ENCODE data around the gene HCRTR1.

HCRTR1 gene

GRCh38 chr1:31609514-31610118 is 7.9 kb upstream of the HCRTR1 start:
- no peaks in the 10 kb centered on the region for H3K9me3 Mint-ChIP-seq (ENCODE audit: low read depth)
- H3K4me3 Mint-ChIP-seq = no peak overlapping the region
- H3K27me3 Mint-ChIP-seq = no peaks in the 10 kb centered on the region
- no peak overlapping the region for H3K27ac Mint-ChIP-seq
- peaks cover 8% of the 10 kb centered on the region for H3K4me1 Mint-ChIP-seq (ENCODE audit: low read depth)
- H3K36me3 Mint-ChIP-seq = peaks cover 2% of the 10 kb centered on the region

- no peaks in the 10 kb centered on the region for H3K9me3 Mint-ChIP-seq (ENCODE audit: low read depth)
- H3K27me3 Mint-ChIP-seq = peaks cover 19% of the 10 kb centered on the region
- peaks cover 5% of the 10 kb centered on the region for H3K4me1 Mint-ChIP-seq (ENCODE audit: low read depth)
- H3K27ac Mint-ChIP-seq = no peak overlapping the region
- H3K36me3 Mint-ChIP-seq = peaks cover 2% of the 10 kb centered on the region
- no peak overlapping the region for H3K4me3 Mint-ChIP-seq
Measured at GRCh38 chr1:31614414-31615005, 3.0 kb upstream of the HCRTR1 start.

GRCh38 chr1:31615414-31615813 is 2.1 kb upstream of the HCRTR1 start:
- H3K9me3 Mint-ChIP-seq (ENCODE audit: low read depth) = no peaks in the 10 kb centered on the region
- no peak overlapping the region for H3K27ac Mint-ChIP-seq

GRCh38 chr1:31615939-31616338 is 1.6 kb upstream of the HCRTR1 start:
- Mint-ChIP-seq H3K27ac (no peak overlapping the region), H3K9me3 (ENCODE audit: low read depth) (no peaks in the 10 kb centered on the region)

More at GRCh38 chr1:31615414-31615813, 2.1 kb upstream of the HCRTR1 start:
- Mint-ChIP-seq H3K36me3 (peaks cover 2% of the 10 kb centered on the region), H3K27me3 (peaks cover 19% of the 10 kb centered on the region), H3K4me3 (no peak overlapping the region), H3K4me1 (ENCODE audit: low read depth) (peaks cover 5% of the 10 kb centered on the region)

GRCh38 chr1:31617916-31618746 is 642 bp downstream of the HCRTR1 start:
- H3K9me3 Mint-ChIP-seq (ENCODE audit: low read depth) = no peaks in the 10 kb centered on the region
- H3K36me3 Mint-ChIP-seq = peaks cover 2% of the 10 kb centered on the region
- H3K27me3 Mint-ChIP-seq = peaks cover 19% of the 10 kb centered on the region
- peaks cover 5% of the 10 kb centered on the region for H3K4me1 Mint-ChIP-seq (ENCODE audit: low read depth)
- H3K4me3 Mint-ChIP-seq = peak overlapping the region; percentile 49
- H3K27ac Mint-ChIP-seq = no peak overlapping the region

More at GRCh38 chr1:31615939-31616338, 1.6 kb upstream of the HCRTR1 start:
- Mint-ChIP-seq H3K4me3 (no peak overlapping the region), H3K27me3 (peaks cover 19% of the 10 kb centered on the region), H3K36me3 (peaks cover 2% of the 10 kb centered on the region), H3K4me1 (ENCODE audit: low read depth) (peaks cover 5% of the 10 kb centered on the region)

- Mint-ChIP-seq H3K27ac (no peak overlapping the region), H3K27me3 (peaks cover 19% of the 10 kb centered on the region), H3K36me3 (peaks cover 7% of the 10 kb centered on the region), H3K4me3 (no peak overlapping the region), H3K9me3 (ENCODE audit: low read depth) (no peaks in the 10 kb centered on the region), H3K4me1 (ENCODE audit: low read depth) (peaks cover 5% of the 10 kb centered on the region)
Measured at GRCh38 chr1:31618916-31619846, 1.7 kb downstream of the HCRTR1 start.

GRCh38 chr1:31620631-31621497 is 3.4 kb downstream of the HCRTR1 start:
- Mint-ChIP-seq H3K4me1 (ENCODE audit: low read depth) (peaks cover 5% of the 10 kb centered on the region), H3K4me3 (no peak overlapping the region), H3K27me3 (peaks cover 14% of the 10 kb centered on the region), H3K36me3 (peaks cover 8% of the 10 kb centered on the region), H3K9me3 (ENCODE audit: low read depth) (no peaks in the 10 kb centered on the region), H3K27ac (no peak overlapping the region)

- Mint-ChIP-seq H3K4me3 (no peak overlapping the region), H3K36me3 (peaks cover 8% of the 10 kb centered on the region), H3K27ac (no peak overlapping the region), H3K9me3 (ENCODE audit: low read depth) (no peaks in the 10 kb centered on the region), H3K27me3 (peaks cover 10% of the 10 kb centered on the region), H3K4me1 (ENCODE audit: low read depth) (peaks cover 5% of the 10 kb centered on the region)
Measured at GRCh38 chr1:31621498-31621820, 4.0 kb downstream of the HCRTR1 start.

- Mint-ChIP-seq H3K27ac (no peak overlapping the region), H3K4me1 (ENCODE audit: low read depth) (peaks cover 3% of the 10 kb centered on the region), H3K4me3 (no peak overlapping the region), H3K9me3 (ENCODE audit: low read depth) (no peaks in the 10 kb centered on the region), H3K36me3 (peaks cover 6% of the 10 kb centered on the region), H3K27me3 (peaks cover 4% of the 10 kb centered on the region)
Measured at GRCh38 chr1:31621847-31622730, 4.6 kb downstream of the HCRTR1 start.

GRCh38 chr1:31623365-31623764 is 5.9 kb downstream of the HCRTR1 start:
- H3K36me3 Mint-ChIP-seq = peaks cover 6% of the 10 kb centered on the region
- no peak overlapping the region for H3K4me3 Mint-ChIP-seq
- no peaks in the 10 kb centered on the region for H3K9me3 Mint-ChIP-seq (ENCODE audit: low read depth)
- peaks cover 1% of the 10 kb centered on the region for H3K27me3 Mint-ChIP-seq
- no peak overlapping the region for H3K27ac Mint-ChIP-seq
- no peaks in the 10 kb centered on the region for H3K4me1 Mint-ChIP-seq (ENCODE audit: low read depth)

- H3K27me3 Mint-ChIP-seq = no peaks in the 10 kb centered on the region
- H3K36me3 Mint-ChIP-seq = peaks cover 8% of the 10 kb centered on the region
- no peak overlapping the region for H3K4me3 Mint-ChIP-seq
- no peak overlapping the region for H3K27ac Mint-ChIP-seq
- H3K9me3 Mint-ChIP-seq (ENCODE audit: low read depth) = no peaks in the 10 kb centered on the region
- H3K4me1 Mint-ChIP-seq (ENCODE audit: low read depth) = no peaks in the 10 kb centered on the region
Measured at GRCh38 chr1:31624309-31624708, 6.8 kb downstream of the HCRTR1 start.

- H3K27me3 Mint-ChIP-seq = no peaks in the 10 kb centered on the region
- H3K36me3 Mint-ChIP-seq = peaks cover 8% of the 10 kb centered on the region
- no peak overlapping the region for H3K4me3 Mint-ChIP-seq
- no peaks in the 10 kb centered on the region for H3K9me3 Mint-ChIP-seq (ENCODE audit: low read depth)
- H3K27ac Mint-ChIP-seq = no peak overlapping the region
- H3K4me1 Mint-ChIP-seq (ENCODE audit: low read depth) = no peaks in the 10 kb centered on the region
Measured at GRCh38 chr1:31624731-31625514, 7.4 kb downstream of the HCRTR1 start.

Measured in activated naive CD8-positive, alpha-beta T cell (primary cell).